Dermis microvascular lymphatic vessel endothelial cell (primary cell): ENCODE results near the gene ZFHX3. TPM values are rescaled to one million over a fixed set of nuclear protein-coding genes. Genes with fewer than 3 reads are reported as not detected.

ENCODE experiments used
- DNase-seq, 2 donors: peaks; one replicate each; pipeline versions ENCODE4 v3.0.0 to v3.0.0-alpha.2; 2010; ENCODE audit warnings: low read depth in 2 of 2
- total RNA-seq: library from RNA; depleted of rRNA; stranded (reverse); fragments of >200 nt; gene quantifications from 2 replicates; pipeline ENCODE4 v1.2.1, GENCODE V29; 2014

Gene ZFHX3
- total RNA-seq, 1 donor from 2014 or later, result 4.4 TPM

- peak in 1 of 2 donors; percentile 93 for DNase-seq
These were observed 91.5 kb downstream of the ZFHX3 start for GRCh38 chr16:72956124-72957064.

GRCh38 chr16:72952811-72953271 is 95.1 kb downstream of the ZFHX3 start:
- no peak for DNase-seq

- no peak for DNase-seq
These were observed 95.5 kb downstream of the ZFHX3 start for GRCh38 chr16:72952404-72952803.

- DNase-seq, result no peak
These were observed 96.0 kb downstream of the ZFHX3 start for GRCh38 chr16:72951916-72952315.

GRCh38 chr16:72950669-72951068 is 97.3 kb downstream of the ZFHX3 start:
- DNase-seq, result no peak

- DNase-seq, result no peak
These were observed 99.6 kb downstream of the ZFHX3 start for GRCh38 chr16:72948238-72948829.

- no peak for DNase-seq
These were observed 100.3 kb downstream of the ZFHX3 start for GRCh38 chr16:72947379-72948237.

- DNase-seq, result no peak
These were observed 101.3 kb downstream of the ZFHX3 start for GRCh38 chr16:72946474-72947194.

GRCh38 chr16:72946063-72946462 is 101.9 kb downstream of the ZFHX3 start:
- no peak for DNase-seq

- DNase-seq, result no peak
These were observed 102.3 kb downstream of the ZFHX3 start for GRCh38 chr16:72945611-72946010.

GRCh38 chr16:72944757-72945485 is 103.0 kb downstream of the ZFHX3 start:
- DNase-seq, result no peak

GRCh38 chr16:72942021-72942420 is 105.9 kb downstream of the ZFHX3 start:
- peak; percentile 56 to 57 for DNase-seq

GRCh38 chr16:72940886-72941285 is 107.0 kb downstream of the ZFHX3 start:
- no peak for DNase-seq

- DNase-seq, result no peak
These were observed 108.7 kb downstream of the ZFHX3 start for GRCh38 chr16:72939247-72939646.

- peak in 1 of 2 donors; percentile 69 for DNase-seq
These were observed 109.1 kb downstream of the ZFHX3 start for GRCh38 chr16:72938795-72939164.

GRCh38 chr16:72937916-72938794 is 109.8 kb downstream of the ZFHX3 start:
- DNase-seq, result no peak

- DNase-seq, result peak in 1 of 2 donors; percentile 16
These were observed 110.6 kb downstream of the ZFHX3 start for GRCh38 chr16:72937360-72937759.

- no peak for DNase-seq
These were observed 111.5 kb downstream of the ZFHX3 start for GRCh38 chr16:72936408-72936807.

- DNase-seq, result no peak
These were observed 112.0 kb downstream of the ZFHX3 start for GRCh38 chr16:72935896-72936295.
